IMR-90 (cell line): ENCODE data around the gene SRGAP3. TPM values are rescaled to one million over a fixed set of nuclear protein-coding genes. Genes with fewer than 3 reads are reported as not detected.

Experiments
- ATAC-seq: fragments of 200-7000 bp; cut with Tn5 transposase; 2 replicates; pipeline ENCODE4 v1.9.1; 2020; ENCODE audit warnings: low read depth, mild to moderate bottlenecking, moderate library complexity
- BruUV-seq: library from RNA; stranded (reverse); fragments of 400-500 nt; replicated peaks from 2 replicates; lab custom pipeline; 2021; lab: Mats Ljungman, UMichigan
- CTCF ChIA-PET: fragments of 300-600 bp; formaldehyde crosslinking; extraction: SDS; loops from one replicate; lab custom pipeline; 2021; ENCODE audit warnings: antibody characterized with exemption; lab: Yijun Ruan, JAX
- POLR2A ChIA-PET: fragments of 300-600 bp; sonication (Branson Sonifier 250); formaldehyde crosslinking; loops from one replicate; lab custom pipeline; 2022; ENCODE audit warnings: antibody characterized with exemption; ENCODE audit not compliant: unreplicated experiment; lab: Charles Lee
- DNase-seq: peaks from one replicate; pipeline ENCODE4 v3.0.0; 2013
- H2AFZ ChIP-seq: replicated peaks from 2 replicates; pipeline ENCODE3; 2013; ENCODE audit warnings: low read length, mild to moderate bottlenecking; ENCODE audit not compliant: poor library complexity
- H2AK5ac ChIP-seq: 2 replicates; pipeline ENCODE4 v1.6.1; 2013; ENCODE audit warnings: low read depth, low read length, inconsistent platforms
- H2AK9ac ChIP-seq: replicated peaks from 2 replicates; pipeline ENCODE3; 2013; ENCODE audit warnings: mild to moderate bottlenecking, low read depth, low read length, moderate library complexity; ENCODE audit not compliant: poor library complexity
- H2BK120ac ChIP-seq: 2 replicates; pipeline ENCODE4 v1.6.1; 2013; ENCODE audit warnings: low read depth, low read length, inconsistent platforms
- H2BK15ac ChIP-seq: 3 replicates; pipeline ENCODE4 v1.6.1; 2013; ENCODE audit warnings: low read depth, low read length, inconsistent platforms
- H2BK20ac ChIP-seq: 2 replicates; pipeline ENCODE4 v1.6.1; 2013; ENCODE audit warnings: low read depth, mild to moderate bottlenecking, inconsistent platforms, low read length, moderate library complexity
- H2BK5ac ChIP-seq: 2 replicates; pipeline ENCODE4 v1.6.1; 2013; ENCODE audit warnings: mild to moderate bottlenecking, low read depth, low read length, inconsistent platforms; ENCODE audit not compliant: poor library complexity, severe bottlenecking
- H3K14ac ChIP-seq: replicated peaks from 2 replicates; pipeline ENCODE4 v1.6.1; 2013; ENCODE audit warnings: low read depth, low read length, inconsistent platforms
- H3K18ac ChIP-seq: 2 replicates; pipeline ENCODE4 v1.6.1; 2013; ENCODE audit warnings: low read depth, low read length, control low read depth
- H3K23ac ChIP-seq: 2 replicates; pipeline ENCODE4 v1.6.1; 2013; ENCODE audit warnings: low read depth, low read length, inconsistent platforms
- H3K27ac ChIP-seq: 2 replicates; pipeline ENCODE4 v1.5.1; 2013; ENCODE audit warnings: mild to moderate bottlenecking, control low read depth, low read length; ENCODE audit not compliant: insufficient read depth
- H3K27me3 ChIP-seq: 2 replicates; pipeline ENCODE4 v1.6.1; 2013; ENCODE audit warnings: low read length; ENCODE audit not compliant: control insufficient read depth, insufficient read depth
- H3K36me3 ChIP-seq: 2 replicates; pipeline ENCODE4 v1.6.1; 2013; ENCODE audit warnings: low read length, mixed read lengths; ENCODE audit not compliant: control insufficient read depth, insufficient read depth
- H3K4ac ChIP-seq: 2 replicates; pipeline ENCODE4 v1.6.1; 2013; ENCODE audit warnings: low read depth, low read length, inconsistent platforms
- H3K4me1 ChIP-seq: 2 replicates; pipeline ENCODE4 v1.6.1; 2013; ENCODE audit warnings: low read length, mixed read lengths; ENCODE audit not compliant: control insufficient read depth, insufficient read depth
- H3K4me2 ChIP-seq: 2 replicates; pipeline ENCODE4 v1.6.1; 2013; ENCODE audit warnings: low read depth, mild to moderate bottlenecking, control low read depth, low read length, moderate library complexity
- H3K4me3 ChIP-seq: 2 replicates; pipeline ENCODE4 v1.5.1; 2013; ENCODE audit warnings: low read depth, mild to moderate bottlenecking, control low read depth, low read length, moderate library complexity; ENCODE audit not compliant: insufficient read depth
- H3K56ac ChIP-seq: 2 replicates; pipeline ENCODE4 v1.6.1; 2013; ENCODE audit warnings: low read length, inconsistent platforms; ENCODE audit not compliant: insufficient read depth; ENCODE audit errors: extremely low read depth
- H3K79me1 ChIP-seq, 2 experiments: 2 replicates each; pipeline ENCODE4 v1.6.1; 2013; ENCODE audit warnings: low read length in 2 of 2, inconsistent platforms in 1 of 2, low read depth in 1 of 2
- H3K9ac ChIP-seq: 2 replicates; pipeline ENCODE4 v1.6.1; 2013; ENCODE audit warnings: low read depth, low read length, control low read depth
- H3K9me1 ChIP-seq: 2 replicates; pipeline ENCODE4 v1.6.1; 2013; ENCODE audit warnings: low read length, inconsistent platforms; ENCODE audit not compliant: insufficient read depth
- H3K9me3 ChIP-seq: 2 replicates; pipeline ENCODE4 v1.6.1; 2013; ENCODE audit warnings: low read length; ENCODE audit not compliant: control insufficient read depth, insufficient read depth
- H4K20me1 ChIP-seq: 2 replicates; pipeline ENCODE4 v1.6.1; 2013; ENCODE audit warnings: low read length, inconsistent platforms; ENCODE audit not compliant: insufficient read depth
- H4K5ac ChIP-seq: 2 replicates; pipeline ENCODE4 v1.6.1; 2013; ENCODE audit warnings: mild to moderate bottlenecking, low read depth, low read length, control low read depth
- H4K8ac ChIP-seq, 2 experiments: 2 replicates each; pipeline ENCODE4 v1.6.1; 2013; ENCODE audit warnings: low read depth in 2 of 2, low read length in 2 of 2, control low read depth in 1 of 2, inconsistent platforms in 1 of 2
- H4K91ac ChIP-seq: 2 replicates; pipeline ENCODE4 v1.6.1; 2013; ENCODE audit warnings: low read depth, low read length, inconsistent platforms; ENCODE audit not compliant: insufficient read depth
- BHLHE40 ChIP-seq: fragments of 150-350 bp; IDR thresholded peaks from 2 replicates; pipeline ENCODE4 v1.6.1; 2016; ENCODE audit warnings: mild to moderate bottlenecking, low read depth, low read length
- CEBPB ChIP-seq: IDR thresholded peaks from 2 replicates; pipeline ENCODE4 v1.6.1; 2012; ENCODE audit warnings: low read depth, low read length, improper control_type of control experiment
- CHD1 ChIP-seq: IDR thresholded peaks from 2 replicates; pipeline ENCODE4 v1.6.1; 2012; ENCODE audit warnings: low read depth, low read length, improper control_type of control experiment
- CTCF ChIP-seq: conservative IDR thresholded peaks from 2 replicates; pipeline ENCODE4 v1.5.1; 2012; ENCODE audit warnings: mild to moderate bottlenecking, low read depth, low read length, improper control_type of control experiment
- ELK1 ChIP-seq: fragments of 150-350 bp; IDR thresholded peaks from 2 replicates; pipeline ENCODE4 v1.6.1; 2016; ENCODE audit warnings: low read depth, mild to moderate bottlenecking, low read length, moderate library complexity, borderline replicate concordance
- FOS ChIP-seq: fragments of 150-350 bp; IDR thresholded peaks from 2 replicates; pipeline ENCODE4 v1.6.1; 2016; ENCODE audit warnings: low read depth, low read length
- MAZ ChIP-seq: IDR thresholded peaks from 2 replicates; pipeline ENCODE4 v1.6.1; 2012; ENCODE audit warnings: low read depth, mild to moderate bottlenecking, low read length, improper control_type of control experiment, moderate library complexity, borderline replicate concordance
- MXI1 ChIP-seq: IDR thresholded peaks from 2 replicates; pipeline ENCODE4 v1.6.1; 2012; ENCODE audit warnings: low read depth, mild to moderate bottlenecking, low read length, moderate library complexity, borderline replicate concordance
- NFE2L2 ChIP-seq: fragments of 150-350 bp; IDR thresholded peaks from 2 replicates; pipeline ENCODE4 v1.6.1; 2016; ENCODE audit warnings: low read depth, mild to moderate bottlenecking, low read length
- RCOR1 ChIP-seq: IDR thresholded peaks from 2 replicates; pipeline ENCODE4 v1.6.1; 2012; ENCODE audit warnings: mild to moderate bottlenecking, low read length, improper control_type of control experiment; ENCODE audit not compliant: insufficient replicate concordance
- SMC3 ChIP-seq: fragments of 150-350 bp; IDR thresholded peaks from 2 replicates; pipeline ENCODE4 v1.6.1; 2016; ENCODE audit warnings: low read depth, mild to moderate bottlenecking, antibody characterized with exemption, low read length, moderate library complexity
- dilution Hi-C: fragments of 300-500 bp; cut with HindIII; formaldehyde crosslinking; loops from one replicate; pipeline ENCODE4 v1.14.3; 2018; ENCODE audit warnings: low sequenced_read_pairs; ENCODE audit not compliant: unreplicated experiment
- in situ Hi-C: fragments of 300-500 bp; cut with MboI; formaldehyde crosslinking; loops from 3 replicates; pipeline ENCODE4 v1.14.3; 2019; ENCODE audit warnings: low sequenced_read_pairs, inconsistent platforms, mixed read lengths
- intact Hi-C: fragments of 100-400 bp; cut with micrococcal nuclease; formaldehyde crosslinking; loops from 2 replicates; pipeline ENCODE4 v1.10.0; 2022
- polyA plus RNA-seq, 3 experiments: library from polyadenylated mRNA; depleted of rRNA; stranded (reverse); fragments of >200 nt; gene quantifications; 2 replicates each; pipeline ENCODE4 v1.2.3, GENCODE V29; 2012; ENCODE audit warnings: low replicate concordance in 1 of 3
- total RNA-seq: library from RNA; depleted of rRNA; stranded (reverse); fragments of >200 nt; gene quantifications from 2 replicates; pipeline ENCODE4 v1.2.3, GENCODE V29; 2012

SRGAP3 gene
- total and polyA plus RNA-seq, 2 of the 4 experiments (the other 2 are of a cell fraction), result 0.68 to 1.4 TPM

GRCh38 chr3:9298236-9298635, 48.8 kb upstream of the SRGAP3 start:
- no peak for ATAC-seq
- ChIA-PET CTCF (no interaction called here), POLR2A (no interaction called here)
- H3K4me2 ChIP-seq, result no peak overlapping the region
- in situ Hi-C loops (no loop called here), intact Hi-C loops (no loop called here), dilution Hi-C loops (no loop called here)
- no peaks in the 10 kb centered on the region for H3K9me3 ChIP-seq
- DNase-seq, result peak; percentile 6
- H2AFZ ChIP-seq, result no peak overlapping the region
- H3K9me1 ChIP-seq, result no peaks in the 10 kb centered on the region
- no peaks in the 10 kb centered on the region for H3K79me1 ChIP-seq
- no peak overlapping the region for H2BK20ac ChIP-seq
- no peak overlapping the region for H2BK5ac ChIP-seq
- no peaks in the 10 kb centered on the region for H3K4me1 ChIP-seq
- no peak for TF ChIP-seq FOS
- TF ChIP-seq NFE2L2, result no peak
- TF ChIP-seq CEBPB, result no peak
- TF ChIP-seq SMC3, result no peak
- TF ChIP-seq ELK1, result no peak
- no peak for TF ChIP-seq CHD1
- no peak for TF ChIP-seq MAZ
- no peak for TF ChIP-seq MXI1
- TF ChIP-seq CTCF, result no peak
- no peak for TF ChIP-seq RCOR1
- TF ChIP-seq BHLHE40, result no peak
- no peak overlapping the region for H3K4ac ChIP-seq
- no peak overlapping the region for H3K4me3 ChIP-seq
- no peak overlapping the region for H3K9ac ChIP-seq
- H4K91ac ChIP-seq, result no peak overlapping the region
- no peak overlapping the region for H3K14ac ChIP-seq
- H4K8ac ChIP-seq, result no peak overlapping the region
- BruUV-seq, result no TSS peak
- no peak overlapping the region for H3K18ac ChIP-seq
- no peak overlapping the region for H2AK9ac ChIP-seq
- H4K20me1 ChIP-seq, result no peaks in the 10 kb centered on the region
- H3K27me3 ChIP-seq, result peaks cover 5% of the 10 kb centered on the region
- no peak overlapping the region for H3K27ac ChIP-seq
- no peak overlapping the region for H3K56ac ChIP-seq
- H3K23ac ChIP-seq, result no peak overlapping the region
- no peak overlapping the region for H2BK15ac ChIP-seq
- H4K5ac ChIP-seq, result no peak overlapping the region
- H3K36me3 ChIP-seq, result no peaks in the 10 kb centered on the region
- no peak overlapping the region for H2AK5ac ChIP-seq
- H2BK120ac ChIP-seq, result no peak overlapping the region
